IMR-90 (cell line): ENCODE measurements around the gene ANKRD44. TPM values are rescaled to one million over a fixed set of nuclear protein-coding genes. Genes with fewer than 3 reads are reported as not detected.

Source experiments
- ATAC-seq: fragments of 200-7000 bp; cut with Tn5 transposase; 2 replicates; pipeline ENCODE4 v1.9.1; 2020; ENCODE audit warnings: low read depth, mild to moderate bottlenecking, moderate library complexity
- BruUV-seq: library from RNA; stranded (reverse); fragments of 400-500 nt; replicated peaks from 2 replicates; lab custom pipeline; 2021; lab: Mats Ljungman, UMichigan
- CTCF ChIA-PET: fragments of 300-600 bp; formaldehyde crosslinking; extraction: SDS; loops from one replicate; lab custom pipeline; 2021; ENCODE audit warnings: antibody characterized with exemption; lab: Yijun Ruan, JAX
- POLR2A ChIA-PET: fragments of 300-600 bp; sonication (Branson Sonifier 250); formaldehyde crosslinking; loops from one replicate; lab custom pipeline; 2022; ENCODE audit warnings: antibody characterized with exemption; ENCODE audit not compliant: unreplicated experiment; lab: Charles Lee
- DNase-seq: peaks from one replicate; pipeline ENCODE4 v3.0.0; 2013
- H2AFZ ChIP-seq: replicated peaks from 2 replicates; pipeline ENCODE3; 2013; ENCODE audit warnings: low read length, mild to moderate bottlenecking; ENCODE audit not compliant: poor library complexity
- H2AK5ac ChIP-seq: 2 replicates; pipeline ENCODE4 v1.6.1; 2013; ENCODE audit warnings: low read depth, low read length, inconsistent platforms
- H2AK9ac ChIP-seq: replicated peaks from 2 replicates; pipeline ENCODE3; 2013; ENCODE audit warnings: mild to moderate bottlenecking, low read depth, low read length, moderate library complexity; ENCODE audit not compliant: poor library complexity
- H2BK120ac ChIP-seq: 2 replicates; pipeline ENCODE4 v1.6.1; 2013; ENCODE audit warnings: low read depth, low read length, inconsistent platforms
- H2BK15ac ChIP-seq: 3 replicates; pipeline ENCODE4 v1.6.1; 2013; ENCODE audit warnings: low read depth, low read length, inconsistent platforms
- H2BK20ac ChIP-seq: 2 replicates; pipeline ENCODE4 v1.6.1; 2013; ENCODE audit warnings: low read depth, mild to moderate bottlenecking, inconsistent platforms, low read length, moderate library complexity
- H2BK5ac ChIP-seq: 2 replicates; pipeline ENCODE4 v1.6.1; 2013; ENCODE audit warnings: mild to moderate bottlenecking, low read depth, low read length, inconsistent platforms; ENCODE audit not compliant: poor library complexity, severe bottlenecking
- H3K14ac ChIP-seq: replicated peaks from 2 replicates; pipeline ENCODE4 v1.6.1; 2013; ENCODE audit warnings: low read depth, low read length, inconsistent platforms
- H3K18ac ChIP-seq: 2 replicates; pipeline ENCODE4 v1.6.1; 2013; ENCODE audit warnings: low read depth, low read length, control low read depth
- H3K23ac ChIP-seq: 2 replicates; pipeline ENCODE4 v1.6.1; 2013; ENCODE audit warnings: low read depth, low read length, inconsistent platforms
- H3K27ac ChIP-seq: 2 replicates; pipeline ENCODE4 v1.5.1; 2013; ENCODE audit warnings: mild to moderate bottlenecking, control low read depth, low read length; ENCODE audit not compliant: insufficient read depth
- H3K27me3 ChIP-seq: 2 replicates; pipeline ENCODE4 v1.6.1; 2013; ENCODE audit warnings: low read length; ENCODE audit not compliant: control insufficient read depth, insufficient read depth
- H3K36me3 ChIP-seq: 2 replicates; pipeline ENCODE4 v1.6.1; 2013; ENCODE audit warnings: low read length, mixed read lengths; ENCODE audit not compliant: control insufficient read depth, insufficient read depth
- H3K4ac ChIP-seq: 2 replicates; pipeline ENCODE4 v1.6.1; 2013; ENCODE audit warnings: low read depth, low read length, inconsistent platforms
- H3K4me1 ChIP-seq: 2 replicates; pipeline ENCODE4 v1.6.1; 2013; ENCODE audit warnings: low read length, mixed read lengths; ENCODE audit not compliant: control insufficient read depth, insufficient read depth
- H3K4me2 ChIP-seq: 2 replicates; pipeline ENCODE4 v1.6.1; 2013; ENCODE audit warnings: low read depth, mild to moderate bottlenecking, control low read depth, low read length, moderate library complexity
- H3K4me3 ChIP-seq: 2 replicates; pipeline ENCODE4 v1.5.1; 2013; ENCODE audit warnings: low read depth, mild to moderate bottlenecking, control low read depth, low read length, moderate library complexity; ENCODE audit not compliant: insufficient read depth
- H3K56ac ChIP-seq: 2 replicates; pipeline ENCODE4 v1.6.1; 2013; ENCODE audit warnings: low read length, inconsistent platforms; ENCODE audit not compliant: insufficient read depth; ENCODE audit errors: extremely low read depth
- H3K79me1 ChIP-seq, 2 experiments: 2 replicates each; pipeline ENCODE4 v1.6.1; 2013; ENCODE audit warnings: low read length in 2 of 2, inconsistent platforms in 1 of 2, low read depth in 1 of 2
- H3K9ac ChIP-seq: 2 replicates; pipeline ENCODE4 v1.6.1; 2013; ENCODE audit warnings: low read depth, low read length, control low read depth
- H3K9me1 ChIP-seq: 2 replicates; pipeline ENCODE4 v1.6.1; 2013; ENCODE audit warnings: low read length, inconsistent platforms; ENCODE audit not compliant: insufficient read depth
- H3K9me3 ChIP-seq: 2 replicates; pipeline ENCODE4 v1.6.1; 2013; ENCODE audit warnings: low read length; ENCODE audit not compliant: control insufficient read depth, insufficient read depth
- H4K20me1 ChIP-seq: 2 replicates; pipeline ENCODE4 v1.6.1; 2013; ENCODE audit warnings: low read length, inconsistent platforms; ENCODE audit not compliant: insufficient read depth
- H4K5ac ChIP-seq: 2 replicates; pipeline ENCODE4 v1.6.1; 2013; ENCODE audit warnings: mild to moderate bottlenecking, low read depth, low read length, control low read depth
- H4K8ac ChIP-seq, 2 experiments: 2 replicates each; pipeline ENCODE4 v1.6.1; 2013; ENCODE audit warnings: low read depth in 2 of 2, low read length in 2 of 2, control low read depth in 1 of 2, inconsistent platforms in 1 of 2
- H4K91ac ChIP-seq: 2 replicates; pipeline ENCODE4 v1.6.1; 2013; ENCODE audit warnings: low read depth, low read length, inconsistent platforms; ENCODE audit not compliant: insufficient read depth
- CEBPB ChIP-seq: IDR thresholded peaks from 2 replicates; pipeline ENCODE4 v1.6.1; 2012; ENCODE audit warnings: low read depth, low read length, improper control_type of control experiment
- ELK1 ChIP-seq: fragments of 150-350 bp; IDR thresholded peaks from 2 replicates; pipeline ENCODE4 v1.6.1; 2016; ENCODE audit warnings: low read depth, mild to moderate bottlenecking, low read length, moderate library complexity, borderline replicate concordance
- FOS ChIP-seq: fragments of 150-350 bp; IDR thresholded peaks from 2 replicates; pipeline ENCODE4 v1.6.1; 2016; ENCODE audit warnings: low read depth, low read length
- MAFK ChIP-seq: IDR thresholded peaks from 2 replicates; pipeline ENCODE4 v1.6.1; 2012; ENCODE audit warnings: low read depth, low read length, improper control_type of control experiment
- NFE2L2 ChIP-seq: fragments of 150-350 bp; IDR thresholded peaks from 2 replicates; pipeline ENCODE4 v1.6.1; 2016; ENCODE audit warnings: low read depth, mild to moderate bottlenecking, low read length
- POLR2A ChIP-seq: IDR thresholded peaks from 2 replicates; pipeline ENCODE4 v1.6.1; 2012; ENCODE audit warnings: mild to moderate bottlenecking, low read depth, low read length
- RCOR1 ChIP-seq: IDR thresholded peaks from 2 replicates; pipeline ENCODE4 v1.6.1; 2012; ENCODE audit warnings: mild to moderate bottlenecking, low read length, improper control_type of control experiment; ENCODE audit not compliant: insufficient replicate concordance
- USF2 ChIP-seq: fragments of 150-350 bp; IDR thresholded peaks from 2 replicates; pipeline ENCODE4 v1.6.1; 2017; ENCODE audit warnings: mild to moderate bottlenecking, antibody characterized with exemption, low read length, low read depth
- WGBS, 2 experiments: methylation state at CpG; one replicate each; pipeline versions ENCODE4 v1.1.5 to v1.1.7; 2013; ENCODE audit warnings: missing lambda C conversion rate in 2 of 2; ENCODE audit not compliant: insufficient read length in 1 of 2; ENCODE audit errors: extremely low coverage in 2 of 2; 5-methylcytosine and 5-hydroxymethylcytosine counted together
- dilution Hi-C: fragments of 300-500 bp; cut with HindIII; formaldehyde crosslinking; loops from one replicate; pipeline ENCODE4 v1.14.3; 2018; ENCODE audit warnings: low sequenced_read_pairs; ENCODE audit not compliant: unreplicated experiment
- in situ Hi-C: fragments of 300-500 bp; cut with MboI; formaldehyde crosslinking; loops from 3 replicates; pipeline ENCODE4 v1.14.3; 2019; ENCODE audit warnings: low sequenced_read_pairs, inconsistent platforms, mixed read lengths
- intact Hi-C: fragments of 100-400 bp; cut with micrococcal nuclease; formaldehyde crosslinking; loops from 2 replicates; pipeline ENCODE4 v1.10.0; 2022
- polyA plus RNA-seq, 3 experiments: library from polyadenylated mRNA; depleted of rRNA; stranded (reverse); fragments of >200 nt; gene quantifications; 2 replicates each; pipeline ENCODE4 v1.2.3, GENCODE V29; 2012; ENCODE audit warnings: low replicate concordance in 1 of 3
- total RNA-seq: library from RNA; depleted of rRNA; stranded (reverse); fragments of >200 nt; gene quantifications from 2 replicates; pipeline ENCODE4 v1.2.3, GENCODE V29; 2012

Gene ANKRD44
- total and polyA plus RNA-seq, 2 of the 4 experiments (the other 2 are of a cell fraction): 5.2 to 15.6 TPM

- TF ChIP-seq NFE2L2: no peak
- TF ChIP-seq USF2: no peak
- no peak for TF ChIP-seq RCOR1
- TF ChIP-seq FOS: no peak
- TF ChIP-seq POLR2A: no peak
- TF ChIP-seq ELK1: no peak
- no peak for TF ChIP-seq CEBPB
- no peak for TF ChIP-seq MAFK
- BruUV-seq: no TSS peak
- Histone ChIP-seq H3K36me3 (no peaks in the 10 kb centered on the region), H2BK15ac (no peak overlapping the region), H2AK9ac (no peak overlapping the region), H3K9me3 (no peaks in the 10 kb centered on the region), H2AFZ (no peak overlapping the region), H3K4me2 (no peak overlapping the region), H4K91ac (no peak overlapping the region), H3K56ac (no peak overlapping the region), H3K27me3 (no peaks in the 10 kb centered on the region), H3K14ac (no peak overlapping the region), H2AK5ac (no peak overlapping the region), H4K20me1 (no peaks in the 10 kb centered on the region), H3K4me3 (no peak overlapping the region), H4K8ac (no peak overlapping the region), H3K23ac (no peak overlapping the region), H3K27ac (no peak overlapping the region), H3K9ac (no peak overlapping the region), H2BK20ac (peak overlapping the region; percentile 13; the same call in 1 of the 2 replicates), H3K4me1 (no peaks in the 10 kb centered on the region), H3K79me1 (peaks cover 0 to 4% of the 10 kb centered on the region in 2 experiments; a peak in 2 of 4 replicates), H3K4ac (no peak overlapping the region), H2BK5ac (no peak overlapping the region), H2BK120ac (no peak overlapping the region), H3K18ac (no peak overlapping the region), H3K9me1 (0 out of 2 replicates have a peak, but pooled peaks cover 2% of the 10 kb centered on the region), H4K5ac (no peak overlapping the region)
- ChIA-PET CTCF (interaction anchor here (0.5 kb wide), 1 partner anchor 9 kb away, joined by 3 read pairs; no protein-coding TSS in a partner anchor), POLR2A (no interaction called here)
- intact Hi-C loops (no loop called here), in situ Hi-C loops (no loop called here), dilution Hi-C loops (no loop called here)
- DNase-seq: peak; percentile 39
- ATAC-seq: no peak
- WGBS, 2 experiments: 71% methylated on average over 4 of the region's 13 CpGs; no CpG with 5 or more reads in 1 of the 2 experiments
These were observed 30.4 kb downstream of the ANKRD44 start for GRCh38 chr2:197280015-197280702.
